Measurements from ENCODE around the gene SERPINI1. TPM values are rescaled to one million over a fixed set of nuclear protein-coding genes. Genes with fewer than 3 reads are reported as not detected.
A peak's percentile ranks its signal among the peaks of the same experiment; 100 is the strongest.

The SERPINI1 gene
- polyA plus RNA-seq, 3 donors = 0.12 to 1.6 (median 0.27) TPM

DNA sequence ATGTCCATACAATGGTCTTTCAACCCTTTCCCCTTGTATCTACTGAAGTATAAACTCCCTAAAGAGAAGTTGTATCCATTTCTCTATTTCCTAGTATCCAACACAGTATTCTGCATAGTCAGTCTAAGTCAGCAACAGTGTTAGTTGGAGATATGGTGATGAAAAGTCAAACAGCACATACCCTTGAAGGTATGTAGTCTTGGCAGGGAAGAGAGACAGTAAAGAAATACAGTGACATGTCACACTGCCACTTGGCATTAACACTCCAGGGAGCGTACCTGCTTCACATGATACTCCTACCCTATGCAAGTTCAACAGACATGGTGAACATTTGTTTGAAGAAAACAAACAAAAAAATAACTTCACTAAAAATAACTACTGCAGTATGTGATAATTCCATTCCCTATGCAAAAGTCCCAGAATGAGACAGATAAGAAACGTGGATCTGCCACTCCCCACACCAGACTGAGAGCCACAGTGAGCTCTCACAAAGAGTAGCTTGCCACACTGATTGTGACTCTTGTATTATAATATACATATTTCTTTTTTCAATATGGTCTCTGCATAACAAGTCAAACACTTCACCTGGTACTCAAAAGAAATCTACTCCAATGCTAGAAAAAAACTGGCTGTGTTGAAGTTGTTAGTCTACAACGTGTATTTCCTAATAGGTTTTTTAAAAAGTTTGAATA lies 6.7 kb upstream of the SERPINI1 start:
- no peak overlapping the region for H3K9ac ChIP-seq (ENCODE audit: insufficient read depth, low read length, poor library complexity, severe bottlenecking)
- no peaks in the 10 kb centered on the region for H3K9me3 Mint-ChIP-seq
- intact Hi-C loops (cut with micrococcal nuclease) = no loop called here
- H3K36me3 ChIP-seq (replicated peaks in 1 of 2; ENCODE audit: control insufficient read depth in 1 of 2, insufficient read depth in 2 of 2, low read length in 2 of 2) = peaks cover 2 to 8% of the 10 kb centered on the region in 2 donors
- DNase-seq = no peak
- no peak overlapping the region for H3K4me3 ChIP-seq (replicated peaks in 1 of 3; ENCODE audit: low read depth in 2 of 3, low read length in 3 of 3)
- H3K4me2 ChIP-seq (replicated peaks; ENCODE audit: extremely low read depth, low read length, poor library complexity, severe bottlenecking) = no peak overlapping the region
- WGBS (ENCODE audit: insufficient coverage) = no CpG with 5 or more reads among the region's 3 CpGs
- no peak overlapping the region for H2AFZ ChIP-seq (ENCODE audit: insufficient read depth, low read depth, low read length, poor library complexity, severe bottlenecking)
- peaks cover 15 to 17% of the 10 kb centered on the region in 2 donors for H3K36me3 Mint-ChIP-seq
- no peaks in the 10 kb centered on the region for H3K27me3 Mint-ChIP-seq (ENCODE audit: low read depth in 3 of 3)
- H3K27ac ChIP-seq (ENCODE audit: low read depth in 1 of 2, low read length in 2 of 2) = no peak overlapping the region
- H3K4me3 Mint-ChIP-seq = no peak overlapping the region
- peaks cover 97% of the 10 kb centered on the region for H4K20me1 ChIP-seq (ENCODE audit: insufficient read depth, low read length)
- peaks cover 31% of the 10 kb centered on the region for H3K4me1 Mint-ChIP-seq
- no peaks in the 10 kb centered on the region for H3K27me3 ChIP-seq (ENCODE audit: control insufficient read depth in 2 of 2, insufficient read depth in 2 of 2, low read length in 2 of 2)
- H3K9me3 ChIP-seq (replicated peaks in 1 of 2; ENCODE audit: control insufficient read depth in 1 of 2, insufficient read depth in 1 of 2, low read length in 2 of 2) = no peaks in the 10 kb centered on the region
- peaks cover 3 to 11% of the 10 kb centered on the region in 2 donors for H3K4me1 ChIP-seq (ENCODE audit: control insufficient read depth in 1 of 2, insufficient read depth in 2 of 2, low read length in 2 of 2)
- peaks cover 99% of the 10 kb centered on the region for H3K79me2 ChIP-seq (ENCODE audit: insufficient read depth, low read length)
- TF ChIP-seq, protein P1, sequence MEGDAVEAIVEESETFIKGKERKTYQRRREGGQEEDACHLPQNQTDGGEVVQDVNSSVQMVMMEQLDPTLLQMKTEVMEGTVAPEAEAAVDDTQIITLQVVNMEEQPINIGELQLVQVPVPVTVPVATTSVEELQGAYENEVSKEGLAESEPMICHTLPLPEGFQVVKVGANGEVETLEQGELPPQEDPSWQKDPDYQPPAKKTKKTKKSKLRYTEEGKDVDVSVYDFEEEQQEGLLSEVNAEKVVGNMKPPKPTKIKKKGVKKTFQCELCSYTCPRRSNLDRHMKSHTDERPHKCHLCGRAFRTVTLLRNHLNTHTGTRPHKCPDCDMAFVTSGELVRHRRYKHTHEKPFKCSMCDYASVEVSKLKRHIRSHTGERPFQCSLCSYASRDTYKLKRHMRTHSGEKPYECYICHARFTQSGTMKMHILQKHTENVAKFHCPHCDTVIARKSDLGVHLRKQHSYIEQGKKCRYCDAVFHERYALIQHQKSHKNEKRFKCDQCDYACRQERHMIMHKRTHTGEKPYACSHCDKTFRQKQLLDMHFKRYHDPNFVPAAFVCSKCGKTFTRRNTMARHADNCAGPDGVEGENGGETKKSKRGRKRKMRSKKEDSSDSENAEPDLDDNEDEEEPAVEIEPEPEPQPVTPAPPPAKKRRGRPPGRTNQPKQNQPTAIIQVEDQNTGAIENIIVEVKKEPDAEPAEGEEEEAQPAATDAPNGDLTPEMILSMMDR (IDR thresholded peaks at IDR 0.05) = no peak
- H3K27ac Mint-ChIP-seq = peak overlapping the region in 1 of 7 donors; percentile 2

DNA sequence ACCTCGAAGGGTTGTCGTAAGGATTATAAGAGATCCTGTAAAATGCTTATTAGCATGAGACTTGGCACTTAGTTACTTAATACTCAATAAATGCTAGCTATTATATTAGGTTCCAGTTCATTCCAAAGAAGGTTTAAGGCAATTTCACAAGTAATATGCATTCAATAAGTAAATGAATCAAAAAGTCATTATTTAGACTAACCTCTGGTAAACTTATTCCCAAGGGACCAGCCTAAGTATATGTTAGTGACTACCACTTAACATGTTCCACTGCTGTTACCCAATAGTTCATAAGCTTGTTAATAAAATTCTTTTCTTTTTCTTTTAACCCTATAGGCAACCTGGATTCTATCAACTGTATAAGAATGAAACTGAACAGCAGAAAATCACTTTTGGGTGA lies 5.9 kb upstream of the SERPINI1 start:
- no peak overlapping the region for H3K9ac ChIP-seq (ENCODE audit: insufficient read depth, low read length, poor library complexity, severe bottlenecking)
- WGBS (ENCODE audit: insufficient coverage) = no CpG with 5 or more reads among the region's 2 CpGs
- peak overlapping the region in 1 of 7 donors; percentile 2 for H3K27ac Mint-ChIP-seq
- no peak overlapping the region for H3K4me2 ChIP-seq (replicated peaks; ENCODE audit: extremely low read depth, low read length, poor library complexity, severe bottlenecking)
- intact Hi-C loops (cut with micrococcal nuclease) = no loop called here
- no peak for DNase-seq
- H3K9me3 ChIP-seq (replicated peaks in 1 of 2; ENCODE audit: control insufficient read depth in 1 of 2, insufficient read depth in 1 of 2, low read length in 2 of 2) = no peaks in the 10 kb centered on the region
- no peaks in the 10 kb centered on the region for H3K9me3 Mint-ChIP-seq
- H3K27ac ChIP-seq (ENCODE audit: low read depth in 1 of 2, low read length in 2 of 2) = no peak overlapping the region
- H3K4me1 ChIP-seq (ENCODE audit: control insufficient read depth in 1 of 2, insufficient read depth in 2 of 2, low read length in 2 of 2) = peaks cover 7 to 17% of the 10 kb centered on the region in 2 donors
- no peaks in the 10 kb centered on the region for H3K36me3 ChIP-seq (replicated peaks in 1 of 2; ENCODE audit: control insufficient read depth in 1 of 2, insufficient read depth in 2 of 2, low read length in 2 of 2)
- H3K4me3 Mint-ChIP-seq = no peak overlapping the region
- peaks cover 99% of the 10 kb centered on the region for H3K79me2 ChIP-seq (ENCODE audit: insufficient read depth, low read length)
- peaks cover 10 to 11% of the 10 kb centered on the region in 2 donors for H3K36me3 Mint-ChIP-seq
- peaks cover 31% of the 10 kb centered on the region for H3K4me1 Mint-ChIP-seq
- peaks cover 89% of the 10 kb centered on the region for H4K20me1 ChIP-seq (ENCODE audit: insufficient read depth, low read length)
- H2AFZ ChIP-seq (ENCODE audit: insufficient read depth, low read depth, low read length, poor library complexity, severe bottlenecking) = no peak overlapping the region
- TF ChIP-seq, protein P1 (IDR thresholded peaks at IDR 0.05) = no peak
- no peak overlapping the region for H3K4me3 ChIP-seq (replicated peaks in 1 of 3; ENCODE audit: low read depth in 2 of 3, low read length in 3 of 3)
- no peaks in the 10 kb centered on the region for H3K27me3 Mint-ChIP-seq (ENCODE audit: low read depth in 3 of 3)
- H3K27me3 ChIP-seq (ENCODE audit: control insufficient read depth in 2 of 2, insufficient read depth in 2 of 2, low read length in 2 of 2) = no peaks in the 10 kb centered on the region

All from CD14-positive monocyte (primary cell).